ENCODE measurements around the gene DUSP11.
"Not testable (repeated sequence)": the region's sequence is repeated elsewhere in the genome, so short reads cannot be mapped to it uniquely, and the experiment has no call there.

DNA sequence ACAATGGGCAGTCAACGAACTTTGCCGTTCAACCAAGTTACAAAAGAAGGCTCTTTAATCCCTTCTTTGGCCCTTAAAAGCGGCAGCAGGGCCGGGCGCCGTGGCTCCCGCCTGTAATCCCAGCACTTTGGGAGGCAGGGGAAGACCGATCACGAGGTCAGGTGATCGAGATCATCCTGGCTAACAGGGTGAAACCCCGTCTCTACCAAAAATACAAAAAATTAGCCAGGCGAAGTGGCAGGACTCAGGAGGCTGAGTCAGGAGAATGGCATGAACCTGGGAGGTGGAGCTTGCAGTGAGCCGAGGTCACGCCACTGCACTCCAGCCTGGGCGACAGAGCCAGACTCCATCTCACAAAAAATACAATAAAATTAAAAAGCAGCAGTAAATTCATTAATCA lies 3.5 kb upstream of the DUSP11 start:
- TF ChIP-seq POLR2A (IDR thresholded peaks at IDR 0.05): not testable (repeated sequence)
- TF ChIP-seq, protein P1, sequence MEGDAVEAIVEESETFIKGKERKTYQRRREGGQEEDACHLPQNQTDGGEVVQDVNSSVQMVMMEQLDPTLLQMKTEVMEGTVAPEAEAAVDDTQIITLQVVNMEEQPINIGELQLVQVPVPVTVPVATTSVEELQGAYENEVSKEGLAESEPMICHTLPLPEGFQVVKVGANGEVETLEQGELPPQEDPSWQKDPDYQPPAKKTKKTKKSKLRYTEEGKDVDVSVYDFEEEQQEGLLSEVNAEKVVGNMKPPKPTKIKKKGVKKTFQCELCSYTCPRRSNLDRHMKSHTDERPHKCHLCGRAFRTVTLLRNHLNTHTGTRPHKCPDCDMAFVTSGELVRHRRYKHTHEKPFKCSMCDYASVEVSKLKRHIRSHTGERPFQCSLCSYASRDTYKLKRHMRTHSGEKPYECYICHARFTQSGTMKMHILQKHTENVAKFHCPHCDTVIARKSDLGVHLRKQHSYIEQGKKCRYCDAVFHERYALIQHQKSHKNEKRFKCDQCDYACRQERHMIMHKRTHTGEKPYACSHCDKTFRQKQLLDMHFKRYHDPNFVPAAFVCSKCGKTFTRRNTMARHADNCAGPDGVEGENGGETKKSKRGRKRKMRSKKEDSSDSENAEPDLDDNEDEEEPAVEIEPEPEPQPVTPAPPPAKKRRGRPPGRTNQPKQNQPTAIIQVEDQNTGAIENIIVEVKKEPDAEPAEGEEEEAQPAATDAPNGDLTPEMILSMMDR (IDR thresholded peaks at IDR 0.05): not testable (repeated sequence)
